ENCODE results near the gene NUFIP1. TPM values are rescaled to one million over a fixed set of nuclear protein-coding genes. Genes with fewer than 3 reads are reported as not detected.

Gene NUFIP1
- total and polyA plus RNA-seq, 2 experiments from 2014 or later, result 4.7 to 5.7 TPM

GRCh38 chr13:45004096-45004495 lies 14.8 kb upstream of the NUFIP1 start:
- DNase-seq (ENCODE audit: low read depth in 1 of 2, low spot score in 1 of 2), result no peak
- peaks cover 45% of the 10 kb centered on the region for H3K36me3 ChIP-seq
- no peaks in the 10 kb centered on the region for H3K9me3 ChIP-seq (ENCODE audit: low read depth)
- no peak overlapping the region for H3K4me3 ChIP-seq
- no peaks in the 10 kb centered on the region for H3K27me3 ChIP-seq
- no peak overlapping the region for H3K27ac ChIP-seq
- TF ChIP-seq, protein P1, sequence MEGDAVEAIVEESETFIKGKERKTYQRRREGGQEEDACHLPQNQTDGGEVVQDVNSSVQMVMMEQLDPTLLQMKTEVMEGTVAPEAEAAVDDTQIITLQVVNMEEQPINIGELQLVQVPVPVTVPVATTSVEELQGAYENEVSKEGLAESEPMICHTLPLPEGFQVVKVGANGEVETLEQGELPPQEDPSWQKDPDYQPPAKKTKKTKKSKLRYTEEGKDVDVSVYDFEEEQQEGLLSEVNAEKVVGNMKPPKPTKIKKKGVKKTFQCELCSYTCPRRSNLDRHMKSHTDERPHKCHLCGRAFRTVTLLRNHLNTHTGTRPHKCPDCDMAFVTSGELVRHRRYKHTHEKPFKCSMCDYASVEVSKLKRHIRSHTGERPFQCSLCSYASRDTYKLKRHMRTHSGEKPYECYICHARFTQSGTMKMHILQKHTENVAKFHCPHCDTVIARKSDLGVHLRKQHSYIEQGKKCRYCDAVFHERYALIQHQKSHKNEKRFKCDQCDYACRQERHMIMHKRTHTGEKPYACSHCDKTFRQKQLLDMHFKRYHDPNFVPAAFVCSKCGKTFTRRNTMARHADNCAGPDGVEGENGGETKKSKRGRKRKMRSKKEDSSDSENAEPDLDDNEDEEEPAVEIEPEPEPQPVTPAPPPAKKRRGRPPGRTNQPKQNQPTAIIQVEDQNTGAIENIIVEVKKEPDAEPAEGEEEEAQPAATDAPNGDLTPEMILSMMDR (IDR thresholded peaks at IDR 0.05; ENCODE audit: low read depth, low read length), result no peak
- no peaks in the 10 kb centered on the region for H3K4me1 ChIP-seq (ENCODE audit: low read depth)

GRCh38 chr13:45003417-45003816 lies 14.1 kb upstream of the NUFIP1 start:
- DNase-seq (ENCODE audit: low read depth in 1 of 2, low spot score in 1 of 2), result no peak
- peaks cover 41% of the 10 kb centered on the region for H3K36me3 ChIP-seq
- no peaks in the 10 kb centered on the region for H3K9me3 ChIP-seq (ENCODE audit: low read depth)
- H3K4me1 ChIP-seq (ENCODE audit: low read depth), result no peaks in the 10 kb centered on the region
- H3K4me3 ChIP-seq, result no peak overlapping the region
- H3K27ac ChIP-seq, result no peak overlapping the region
- no peaks in the 10 kb centered on the region for H3K27me3 ChIP-seq
- TF ChIP-seq, protein P1 (IDR thresholded peaks at IDR 0.05; ENCODE audit: low read depth, low read length), result no peak

GRCh38 chr13:44989941-44990340 lies 670 bp upstream of the NUFIP1 start:
- peak overlapping the region; percentile 98 for H3K27ac ChIP-seq

DNA sequence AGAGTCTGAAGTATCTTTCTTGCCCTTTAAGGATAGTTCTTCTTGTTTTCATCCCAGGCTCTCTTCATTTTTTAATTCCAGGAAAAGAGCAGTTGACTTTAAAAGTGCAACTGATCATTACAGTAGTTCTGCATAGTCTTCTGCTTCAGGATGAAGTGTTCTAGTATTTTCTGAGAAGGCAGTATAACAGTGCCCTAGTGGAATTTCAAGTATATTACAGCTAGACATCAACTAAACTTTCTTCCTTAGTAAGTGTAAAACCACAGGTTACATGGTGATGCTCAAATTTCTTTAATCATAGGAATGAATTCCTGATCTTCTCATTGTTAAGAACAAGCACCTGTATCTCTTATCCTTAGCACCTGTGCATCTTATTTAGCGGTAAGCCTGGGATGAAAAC lies 10.9 kb downstream of the NUFIP1 start:
- DNase-seq (ENCODE audit: low read depth in 1 of 2, low spot score in 1 of 2), result no peak
- Histone ChIP-seq H3K27me3 (no peaks in the 10 kb centered on the region), H3K4me3 (no peak overlapping the region), H3K27ac (no peak overlapping the region), H3K9me3 (ENCODE audit: low read depth) (no peaks in the 10 kb centered on the region), H3K36me3 (peaks cover 41% of the 10 kb centered on the region), H3K4me1 (ENCODE audit: low read depth) (no peaks in the 10 kb centered on the region)
- TF ChIP-seq, protein P1 (IDR thresholded peaks at IDR 0.05; ENCODE audit: low read depth, low read length), result peak; percentile 16

More at GRCh38 chr13:44989941-44990340, 670 bp upstream of the NUFIP1 start:
- peak overlapping the region; percentile 93 for H3K4me3 ChIP-seq
- TF ChIP-seq, protein P1 (IDR thresholded peaks at IDR 0.05; ENCODE audit: low read depth, low read length), result no peak
- H3K4me1 ChIP-seq (ENCODE audit: low read depth), result peaks cover 14% of the 10 kb centered on the region
- peaks cover 6% of the 10 kb centered on the region for H3K36me3 ChIP-seq
- H3K9me3 ChIP-seq (ENCODE audit: low read depth), result no peaks in the 10 kb centered on the region
- H3K27me3 ChIP-seq, result no peaks in the 10 kb centered on the region
- peak; percentile 5 to 6 for DNase-seq (ENCODE audit: low read depth in 1 of 2, low spot score in 1 of 2)

- TF ChIP-seq, protein P1 (IDR thresholded peaks at IDR 0.05; ENCODE audit: low read depth, low read length), result no peak
- Histone ChIP-seq H3K27ac (no peak overlapping the region), H3K9me3 (ENCODE audit: low read depth) (no peaks in the 10 kb centered on the region), H3K36me3 (peaks cover 41% of the 10 kb centered on the region), H3K4me3 (no peak overlapping the region), H3K27me3 (no peaks in the 10 kb centered on the region), H3K4me1 (ENCODE audit: low read depth) (no peaks in the 10 kb centered on the region)
- DNase-seq (ENCODE audit: low read depth in 1 of 2, low spot score in 1 of 2), result peak in 1 of 2 donors; percentile 18
Measured at GRCh38 chr13:44976949-44977583, 12.2 kb downstream of the NUFIP1 start.
